MM.1S (cell line): Measurements from ENCODE around the gene ALPG.
"Not testable (repeated sequence)": the region's sequence is repeated elsewhere in the genome, so short reads cannot be mapped to it uniquely, and the experiment has no call there.

Experiments
- CTCF ChIP-seq: fragments of 300-600 bp; sonication (generic); IDR thresholded peaks from 2 replicates; pipeline ENCODE4 v1.5.1; 2016; ENCODE audit warnings: antibody characterized with exemption, low read length, mixed read lengths
- EZH2 ChIP-seq: fragments of 300-600 bp; sonication (generic); optimal IDR thresholded peaks from 2 replicates; pipeline ENCODE3; 2017; ENCODE audit warnings: low read depth, mild to moderate bottlenecking, antibody characterized with exemption, low read length, mixed read lengths

- not testable (repeated sequence) for TF ChIP-seq CTCF, EZH2
Observed at GRCh38 chr2:232378735-232379151, 27.9 kb upstream of the ALPG start, which contains the start of gene ALPP.
